GM21390 (cell line): Measurements from ENCODE around the gene SLC4A5.
"Not testable (repeated sequence)": the region's sequence is repeated elsewhere in the genome, so short reads cannot be mapped to it uniquely, and the experiment has no call there.

Experiments
- ATAC-seq: cut with Tn5 transposase; IDR thresholded peaks from one replicate; pipeline ENCODE4 v1.9.1; 2021; ENCODE audit not compliant: unreplicated experiment

SLC4A5 gene

DNA sequence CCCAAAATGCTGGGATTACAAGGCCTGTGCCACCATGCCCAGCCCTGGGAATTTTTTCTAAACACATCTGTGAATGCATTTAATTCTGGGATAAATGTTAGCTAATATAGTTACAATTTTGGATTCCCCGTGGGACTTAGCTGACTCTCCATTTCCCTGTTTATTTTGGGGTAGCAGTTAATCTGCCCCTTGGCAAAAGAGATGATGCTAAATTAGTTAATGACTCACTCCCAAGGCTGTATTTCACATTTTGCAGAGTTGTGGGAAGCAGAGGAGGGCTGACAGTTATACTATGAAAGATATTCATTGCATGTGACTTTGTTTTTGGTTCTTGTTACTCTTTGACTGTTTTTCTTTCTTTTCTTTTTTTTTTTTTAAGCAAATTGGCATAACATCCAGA is 141.6 kb downstream of the SLC4A5 start:
- ATAC-seq = no peak

DNA sequence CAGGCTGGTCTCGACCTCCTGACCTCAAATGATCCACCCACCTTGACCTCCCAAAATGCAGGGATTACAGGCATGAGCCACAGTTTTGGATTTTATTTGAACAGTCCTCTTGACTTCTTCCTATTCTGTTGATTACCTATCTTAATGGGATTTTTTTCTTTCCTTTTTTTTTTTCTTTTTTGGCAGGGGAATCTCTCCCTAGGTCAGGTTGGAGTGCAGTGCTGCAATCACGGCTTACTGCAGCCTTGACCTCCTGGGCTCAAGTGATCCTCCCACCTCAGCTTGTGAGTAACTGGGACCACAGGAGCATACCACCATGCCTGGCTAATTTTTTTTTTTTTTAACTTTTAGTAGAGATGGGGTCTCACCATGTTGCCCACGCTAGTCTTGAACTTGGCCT is 142.0 kb downstream of the SLC4A5 start:
- ATAC-seq = no peak

DNA sequence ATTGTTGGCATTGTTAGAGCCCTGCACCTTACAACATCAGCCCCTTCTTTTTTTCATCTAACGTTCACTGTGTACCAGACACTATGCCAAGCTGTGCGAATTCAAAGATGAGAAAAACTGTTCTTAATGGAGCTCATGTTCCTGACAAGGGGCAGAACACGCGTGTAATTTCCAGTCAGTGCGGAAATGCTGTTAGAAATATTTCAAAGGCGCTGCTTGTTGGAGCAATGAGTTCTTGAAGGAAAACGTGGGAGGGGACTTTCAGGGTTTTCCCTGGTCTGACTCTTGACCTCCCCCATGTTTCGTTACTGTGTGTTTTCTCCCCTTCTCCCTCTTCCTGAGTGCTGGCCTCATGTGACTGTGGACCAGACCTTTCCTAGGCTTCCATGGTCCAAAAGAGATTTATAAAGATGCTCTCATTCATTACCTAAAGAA is 143.3 kb downstream of the SLC4A5 start:
- no peak for ATAC-seq

DNA sequence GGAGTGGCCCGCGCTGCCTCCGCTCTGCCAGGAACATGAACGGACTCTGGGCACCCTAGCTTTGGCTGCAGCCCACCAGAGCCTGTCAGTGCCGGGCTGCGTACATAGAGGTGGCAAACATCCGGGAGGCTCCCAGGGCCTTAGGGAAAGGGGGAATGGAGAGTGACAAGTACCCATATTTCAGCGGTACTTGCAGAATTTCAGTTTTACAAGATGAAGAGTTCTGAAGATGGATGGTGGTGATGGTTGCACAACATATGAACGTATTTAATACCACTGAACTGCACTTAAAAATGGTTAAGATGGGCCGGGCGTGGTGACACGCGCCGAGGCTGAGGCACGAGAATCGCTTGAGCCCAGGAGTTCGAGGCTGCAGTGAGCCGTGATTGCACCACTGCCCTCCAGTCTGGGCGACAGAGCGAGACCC is 143.9 kb downstream of the SLC4A5 start:
- ATAC-seq = no peak

DNA sequence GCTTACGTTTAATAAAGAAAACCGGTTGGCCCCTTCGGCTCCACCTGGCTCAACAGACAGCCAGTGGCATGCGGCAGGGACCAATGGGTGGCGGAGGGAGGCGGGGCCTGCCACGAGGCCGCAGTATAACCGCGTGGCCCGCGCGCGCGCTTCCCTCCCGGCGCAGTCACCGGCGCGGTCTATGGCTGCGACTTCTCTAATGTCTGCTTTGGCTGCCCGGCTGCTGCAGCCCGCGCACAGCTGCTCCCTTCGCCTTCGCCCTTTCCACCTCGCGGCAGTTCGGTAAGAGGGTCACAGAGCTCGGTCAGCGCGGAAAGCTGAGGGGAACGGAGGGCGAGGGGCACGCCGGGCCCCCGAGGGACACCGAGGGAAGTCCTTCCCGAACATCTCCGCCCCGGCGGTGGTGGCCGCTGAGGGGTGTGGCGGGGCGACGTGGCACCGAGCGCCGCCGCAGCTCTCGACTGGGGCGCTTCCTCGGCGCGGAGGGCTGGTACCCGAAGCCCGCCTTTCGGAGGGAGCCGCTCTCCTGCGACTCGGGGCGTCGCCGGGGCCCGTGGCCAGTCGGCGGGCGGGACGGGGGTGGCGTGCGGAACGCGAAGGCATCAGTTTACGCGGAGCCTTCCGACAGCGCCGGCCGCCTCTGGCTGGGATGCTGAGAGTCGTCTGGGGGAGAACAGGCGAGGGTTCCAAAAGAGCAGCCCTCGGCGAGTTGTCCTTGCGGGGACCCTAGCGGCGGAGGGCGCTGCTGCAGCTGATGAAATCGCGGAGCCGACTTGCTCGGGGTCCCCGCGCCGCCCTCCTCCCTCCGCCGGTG is 144.5 kb downstream of the SLC4A5 start, which contains the start of gene MTHFD2:
MTHFD2 (plus strand) TSS at position 155 of the 814 bp plus-strand sequence; CDS start at position 182, 27 bp downstream.
- ATAC-seq = peak; percentile 88

DNA sequence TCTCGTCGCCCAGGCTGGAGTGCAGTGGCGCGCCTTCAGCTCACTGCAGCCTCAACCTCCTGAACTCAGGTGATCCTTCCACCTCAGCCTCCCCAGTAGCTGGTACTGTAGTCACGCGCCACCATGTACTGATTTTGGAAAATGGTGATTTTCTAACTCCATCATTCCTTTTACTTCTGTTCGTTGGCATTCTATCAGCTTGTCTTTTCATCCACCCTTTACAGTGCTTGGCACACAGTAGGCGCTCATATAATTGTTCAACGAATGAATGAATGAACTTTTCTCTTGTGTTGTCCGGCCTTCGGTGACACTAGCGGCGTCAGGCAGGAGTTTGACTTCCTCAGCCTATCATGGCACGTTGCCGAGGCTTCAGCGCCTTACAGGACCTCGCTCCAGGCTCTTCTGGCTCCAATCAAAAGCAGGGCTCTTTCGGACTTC is 145.2 kb downstream of the SLC4A5 start:
- ATAC-seq = no peak

DNA sequence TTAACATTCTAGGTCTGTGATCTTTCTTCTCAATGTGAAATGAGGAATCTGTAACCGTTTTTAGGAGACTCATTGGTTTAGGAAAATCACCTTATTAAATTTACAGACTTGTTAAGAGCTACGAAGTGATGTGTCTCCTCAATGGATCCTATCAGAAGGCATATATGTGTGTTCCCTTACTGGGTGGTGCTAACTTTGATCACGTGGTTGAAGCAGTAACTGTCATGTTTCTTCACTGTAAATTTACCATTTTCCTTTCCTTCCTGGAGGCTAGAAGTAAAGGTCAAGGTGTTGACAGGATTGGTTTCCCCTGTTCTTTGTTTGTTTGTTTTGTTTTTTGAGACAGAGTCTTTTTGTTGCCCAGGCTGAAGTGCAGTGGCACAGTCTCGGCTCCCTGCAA is 146.2 kb downstream of the SLC4A5 start:
- ATAC-seq = no peak

DNA sequence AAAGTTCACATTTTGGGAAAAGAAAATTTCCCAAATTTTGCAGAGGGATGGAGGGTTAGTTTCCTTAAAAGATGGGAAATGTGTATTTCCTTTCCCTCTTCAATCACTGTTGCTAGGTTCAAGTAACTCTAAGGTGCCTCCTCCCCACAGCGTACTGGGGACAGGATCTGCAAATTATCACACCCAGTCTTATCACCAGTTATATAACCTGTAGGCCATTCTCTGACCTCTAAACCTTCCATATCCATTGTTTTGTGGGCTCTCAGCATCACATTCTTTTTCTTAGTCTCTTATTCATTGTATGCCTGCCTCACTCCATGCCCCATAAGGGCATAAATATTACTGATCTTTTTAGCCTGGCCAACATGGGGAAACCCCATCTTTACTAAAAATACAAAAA is 148.4 kb downstream of the SLC4A5 start:
- ATAC-seq = no peak

DNA sequence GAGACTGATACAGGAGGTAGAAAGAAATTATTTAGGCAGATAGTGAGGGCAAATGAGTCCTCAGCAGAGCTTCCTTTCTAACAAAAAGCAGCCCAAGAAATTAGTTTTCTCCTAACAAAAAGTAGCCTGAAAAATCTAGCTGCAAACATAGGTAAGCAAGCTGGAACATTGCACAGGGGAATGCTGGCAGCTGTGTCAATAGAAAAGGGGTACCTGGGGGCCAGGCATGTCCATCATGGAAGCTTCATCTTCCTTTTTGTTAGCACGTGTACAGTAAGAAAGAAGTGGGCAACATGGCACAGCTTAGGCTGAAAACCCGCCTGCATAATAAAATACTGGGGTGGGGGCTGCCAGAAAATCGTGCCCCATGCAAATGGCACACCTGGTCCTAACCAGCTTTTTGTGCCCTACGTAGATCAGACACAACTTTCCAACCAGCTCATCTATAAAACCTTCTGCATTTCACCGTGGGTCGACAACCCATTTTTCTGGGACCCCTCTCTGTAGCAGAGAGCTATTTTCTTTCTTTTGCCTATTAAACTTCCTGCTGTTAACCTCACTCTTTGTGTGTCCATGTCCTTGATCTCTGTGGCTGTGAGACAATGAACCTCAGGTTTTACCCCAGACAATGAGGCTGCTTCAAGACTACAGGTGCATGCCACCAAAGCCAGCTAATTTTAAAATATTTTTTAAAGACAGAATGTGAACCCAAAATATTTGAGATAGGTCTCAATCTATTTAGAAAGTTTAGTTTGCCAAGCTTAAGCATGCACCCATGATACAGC is 151.4 kb downstream of the SLC4A5 start:
- no peak for ATAC-seq

DNA sequence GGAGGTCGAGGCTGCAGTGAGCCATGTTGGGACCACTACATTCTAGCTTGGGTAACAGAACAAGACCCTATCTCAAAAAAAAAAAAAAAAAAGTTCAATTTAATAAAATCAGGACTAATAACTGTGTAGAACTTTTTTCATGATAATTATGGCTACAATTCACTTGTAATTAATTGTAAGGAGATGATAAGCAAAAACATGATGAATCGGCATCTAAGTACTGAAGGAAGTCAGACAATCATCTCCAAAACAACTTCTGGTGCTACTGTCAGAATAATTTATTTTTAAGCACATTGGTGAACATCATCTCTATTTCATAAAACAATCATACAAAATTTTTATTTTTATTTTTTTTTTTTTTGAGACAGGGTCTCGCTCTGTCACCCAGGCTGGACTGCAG is 154.5 kb downstream of the SLC4A5 start:
- no peak for ATAC-seq

DNA sequence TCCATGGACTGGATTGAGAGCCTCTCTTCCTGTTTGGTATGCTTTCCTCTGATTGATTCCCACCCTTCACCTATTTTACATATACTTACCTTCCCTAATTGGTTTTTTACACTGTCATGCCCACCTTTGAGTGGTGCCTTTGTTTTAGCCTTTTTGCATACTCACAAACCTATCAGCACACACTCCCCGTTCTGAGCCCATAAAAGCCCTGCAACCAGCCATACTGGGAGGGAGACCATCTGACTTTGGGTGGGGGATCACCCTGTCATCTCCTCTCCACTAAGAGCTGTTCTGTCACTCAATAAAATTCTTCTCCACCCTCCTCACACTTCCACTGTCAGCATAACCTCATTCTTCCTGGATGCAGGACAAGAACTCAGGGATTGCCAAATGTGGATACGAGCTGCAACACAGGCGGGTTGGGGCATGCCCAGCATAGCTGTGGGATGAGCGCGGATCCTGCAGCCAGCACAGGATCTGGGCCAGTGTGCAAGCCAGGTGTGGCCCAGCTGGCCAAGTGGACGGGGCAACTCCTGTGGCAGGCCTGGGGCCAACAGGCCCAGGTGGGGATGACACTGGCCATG is 155.1 kb downstream of the SLC4A5 start:
- ATAC-seq = no peak

DNA sequence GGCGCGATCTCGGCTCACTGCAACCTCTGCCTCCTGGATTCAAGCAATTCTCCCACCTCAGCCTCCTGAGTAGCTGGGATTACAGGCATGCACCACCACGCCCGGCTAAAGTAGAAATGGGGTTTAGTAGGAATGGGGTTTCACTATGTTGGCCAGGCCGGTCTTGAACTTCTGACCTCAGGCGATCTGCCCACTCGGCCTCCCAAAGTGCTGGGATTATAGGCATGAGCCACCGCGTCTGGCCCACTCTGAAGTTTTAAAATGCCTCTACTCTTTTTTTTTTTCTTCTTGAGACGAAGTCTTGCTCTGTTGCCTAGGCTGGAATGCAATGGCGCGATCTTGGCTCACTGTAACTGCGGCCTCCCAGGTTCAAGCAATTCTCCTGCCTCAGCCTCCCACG is 156.5 kb downstream of the SLC4A5 start:
- ATAC-seq = not testable (repeated sequence)

DNA sequence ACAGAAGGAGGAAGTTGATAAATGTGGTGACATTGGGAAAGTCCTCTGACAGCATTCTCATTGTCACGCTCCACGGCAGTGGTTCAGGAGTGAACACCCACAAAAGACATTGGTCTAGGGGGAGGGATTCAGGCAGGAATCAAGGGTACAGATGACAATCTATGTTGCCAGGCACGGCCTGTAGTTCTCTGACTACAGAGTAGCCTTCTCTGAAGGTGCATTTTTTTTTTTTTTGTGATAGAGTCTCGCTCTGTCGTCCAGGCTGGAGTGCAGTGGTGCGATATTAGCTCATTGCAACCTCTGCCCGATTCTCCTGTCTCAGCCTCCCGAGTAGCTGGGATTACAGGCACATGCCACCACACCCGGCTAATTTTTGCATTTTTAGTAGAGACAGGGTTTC is 157.2 kb downstream of the SLC4A5 start:
- peak; percentile 47 for ATAC-seq

DNA sequence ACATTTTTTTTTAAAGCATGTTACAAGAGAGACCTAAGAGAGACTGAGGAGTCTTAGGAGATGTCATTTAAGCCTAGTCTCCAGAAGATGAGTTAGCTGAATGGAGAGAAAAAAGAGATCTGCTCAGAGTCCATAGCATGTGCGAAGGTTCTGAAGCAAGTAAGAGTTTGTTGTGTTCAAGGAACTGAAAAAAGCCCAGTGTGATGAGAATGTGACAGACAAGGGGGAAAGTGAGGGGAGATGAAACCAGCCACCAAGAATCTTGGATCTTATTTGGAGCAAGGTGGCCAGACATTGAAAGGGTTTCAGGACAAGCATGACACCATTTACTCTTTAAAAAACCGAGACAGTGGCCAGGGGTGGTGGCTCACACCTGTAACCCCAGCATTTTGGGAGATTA is 159.3 kb downstream of the SLC4A5 start:
- no peak for ATAC-seq

DNA sequence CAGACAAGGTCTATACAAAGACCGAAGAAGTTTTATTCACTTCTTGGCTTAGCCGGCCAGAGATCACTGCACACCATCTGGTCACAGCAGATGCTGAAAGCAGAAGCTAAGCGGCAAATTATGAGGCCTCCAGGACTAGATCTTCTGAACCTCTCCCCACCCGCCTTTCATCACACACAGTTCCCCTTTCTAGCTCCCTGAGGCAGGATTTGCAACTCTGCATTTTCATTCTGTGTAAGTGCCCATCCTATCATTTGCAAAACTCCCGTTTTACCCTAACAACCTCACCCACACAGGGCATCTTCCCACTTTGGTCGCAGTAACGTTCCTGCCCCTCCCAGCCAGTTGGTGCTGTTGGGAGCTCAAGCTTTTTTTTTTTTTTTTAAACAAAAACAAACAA is 161.5 kb downstream of the SLC4A5 start:
- peak; percentile 34 for ATAC-seq

DNA sequence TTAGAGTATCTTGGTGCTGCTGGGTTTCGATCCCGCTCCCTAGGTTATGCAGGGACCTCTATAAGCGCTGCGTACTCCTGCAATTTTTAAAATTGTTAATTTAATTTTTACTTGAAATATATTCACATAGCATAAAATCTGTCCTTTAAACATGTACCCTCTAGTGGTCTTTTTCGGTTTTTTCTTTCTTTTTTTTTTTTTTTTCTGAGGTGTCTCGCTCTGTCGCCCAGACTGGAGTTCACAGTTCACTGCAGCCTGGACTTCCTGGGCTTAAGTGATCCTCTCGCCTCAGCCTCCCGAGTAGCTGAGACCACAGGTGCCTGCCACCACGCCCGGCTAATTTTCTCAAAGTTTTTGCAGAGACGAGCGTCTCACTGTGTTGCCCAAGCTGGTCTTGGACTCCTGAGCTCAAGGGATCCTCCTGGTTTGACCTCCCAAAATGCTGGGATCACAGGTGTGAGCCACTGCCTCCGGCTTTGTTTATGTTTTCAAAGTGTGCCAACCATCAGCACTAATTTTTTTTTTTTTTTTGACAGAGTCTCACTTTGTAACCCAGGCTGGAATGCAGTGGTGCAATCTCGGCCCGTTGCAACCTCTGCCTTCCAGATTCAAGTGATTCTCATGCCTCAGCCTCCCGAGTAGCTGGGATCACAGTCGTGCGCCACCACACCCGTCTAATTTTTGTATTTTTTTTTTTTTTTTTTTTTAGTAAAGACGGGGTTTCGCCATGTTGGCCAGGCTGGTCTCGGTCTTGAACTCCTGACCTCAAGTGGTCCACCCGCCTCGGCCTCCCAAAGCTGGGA is 164.0 kb downstream of the SLC4A5 start:
- ATAC-seq = peak; percentile 13

DNA sequence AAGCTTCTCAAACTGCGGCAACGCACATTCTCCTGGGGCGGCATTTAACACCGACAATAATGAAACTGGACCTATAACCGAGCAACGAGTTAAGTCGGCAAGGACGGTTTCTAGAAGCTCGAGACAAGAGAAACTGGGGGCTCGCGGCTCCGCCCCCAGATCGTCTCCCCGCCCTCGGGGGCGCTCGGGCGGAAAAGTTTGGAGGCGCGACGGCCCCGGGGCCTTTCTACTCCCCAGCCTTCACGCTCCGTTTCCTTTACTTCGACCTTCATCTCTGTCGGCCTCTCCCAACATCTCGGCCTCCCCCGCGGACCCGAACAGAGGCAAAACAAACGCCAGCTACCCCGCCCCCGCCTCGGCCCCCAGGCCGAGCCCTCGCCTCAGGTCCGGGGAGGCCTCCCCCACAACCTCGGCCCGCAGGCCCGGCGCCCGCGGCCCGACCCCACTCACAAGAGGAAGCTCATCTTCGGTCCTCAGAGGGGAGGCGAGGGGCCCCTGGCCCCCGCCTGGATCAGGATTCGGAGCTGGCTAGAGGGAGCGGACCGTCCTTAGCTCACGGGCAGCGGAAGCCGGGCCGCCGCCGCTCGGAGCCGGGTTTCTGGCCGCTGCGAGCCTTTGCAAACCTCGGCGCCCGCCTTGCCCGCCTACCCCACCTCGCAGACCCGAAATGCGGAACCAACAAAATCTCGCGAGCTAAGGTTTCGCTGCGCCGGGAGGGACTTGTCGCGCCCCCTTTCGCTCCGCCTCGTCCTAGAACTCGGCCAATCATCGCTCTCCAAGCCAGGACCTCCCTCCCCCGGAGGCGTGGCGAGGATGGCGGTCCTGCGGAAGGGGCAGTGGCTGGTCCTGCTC is 164.8 kb downstream of the SLC4A5 start, which contains the start of gene MOB1A:
MOB1A (minus strand) TSS at position 669 of the 852 bp plus-strand sequence; CDS start at position 464, 205 bp downstream.
- peak; percentile 73 for ATAC-seq

DNA sequence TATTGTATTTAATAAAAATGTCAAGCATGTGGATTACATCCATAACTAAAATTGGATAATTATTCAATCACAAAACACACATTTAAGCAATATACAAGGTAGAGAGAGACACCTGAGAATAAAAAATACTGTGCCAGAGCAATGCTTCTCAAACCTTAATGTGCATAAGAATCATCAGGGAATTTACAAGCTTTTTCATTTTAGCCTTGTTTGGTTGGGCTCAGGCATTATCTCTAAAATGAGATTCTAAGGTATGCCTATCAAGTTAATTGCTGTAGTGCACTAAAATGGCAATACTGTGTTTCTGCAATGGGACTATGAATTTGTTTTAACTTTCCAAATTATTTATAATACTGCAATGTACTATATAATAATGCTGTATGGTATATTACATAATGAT is 165.5 kb downstream of the SLC4A5 start:
- ATAC-seq = no peak

DNA sequence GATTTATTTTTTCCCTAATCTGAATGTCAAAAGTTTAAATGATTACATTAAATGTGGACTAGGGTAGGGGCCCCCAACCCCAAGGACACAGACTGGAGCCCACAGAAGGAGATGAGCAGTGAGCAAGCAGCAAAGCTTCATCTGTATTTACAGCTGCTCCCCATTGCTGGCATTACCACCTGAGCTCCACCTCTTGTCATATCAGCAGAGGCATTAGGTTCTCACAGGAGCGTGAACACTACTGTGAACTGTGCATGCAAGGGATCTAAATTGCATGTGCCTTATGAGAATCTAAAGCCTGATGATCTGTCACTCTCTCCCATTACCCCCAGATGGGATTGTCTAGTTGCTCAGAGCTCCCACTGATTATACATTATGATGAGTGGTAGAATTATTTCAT is 168.3 kb downstream of the SLC4A5 start:
- ATAC-seq = no peak

DNA sequence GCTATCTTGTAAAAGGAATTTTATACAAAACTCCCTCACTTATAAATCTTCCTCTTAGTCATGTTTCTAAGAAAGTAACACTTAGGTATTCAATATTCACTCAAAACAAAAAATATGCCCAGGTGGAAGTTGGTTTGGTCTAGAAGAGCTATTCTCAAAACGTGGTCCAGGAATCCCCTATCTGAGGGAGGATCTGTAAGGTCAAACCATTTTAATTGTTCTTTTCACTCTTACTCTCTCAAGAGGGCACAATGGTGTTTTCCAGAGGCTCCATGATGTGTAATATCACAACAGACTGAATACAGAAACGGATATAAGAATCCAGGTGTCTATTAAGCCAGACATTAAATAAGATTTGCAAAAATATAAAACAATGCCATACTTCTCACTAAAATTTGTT is 174.5 kb downstream of the SLC4A5 start:
- no peak for ATAC-seq
